Measurements from ENCODE around the gene DAB2. TPM values are rescaled to one million over a fixed set of nuclear protein-coding genes. Genes with fewer than 3 reads are reported as not detected.

DAB2 gene
- total RNA-seq, 1 experiment from 2014 or later = 2.3 TPM

GRCh38 chr5:39430461-39430860 lies 5.7 kb upstream of the DAB2 start:
- no peak overlapping the region for H2BK120ac ChIP-seq (ENCODE audit: low read depth, low read length, poor library complexity, severe bottlenecking)
- no peaks in the 10 kb centered on the region for H3K79me2 ChIP-seq (ENCODE audit: insufficient read depth, low read length)
- no peak overlapping the region for H2BK20ac ChIP-seq (ENCODE audit: low read depth, low read length, poor library complexity, severe bottlenecking)
- no peak overlapping the region for H3K4me3 Mint-ChIP-seq
- no peak overlapping the region for H3K4ac ChIP-seq (ENCODE audit: low read depth, low read length)
- H2BK5ac ChIP-seq (ENCODE audit: insufficient read length, low read length) = no peak overlapping the region
- H3K23me2 ChIP-seq (ENCODE audit: insufficient read length, low read depth, low read length, poor library complexity, severe bottlenecking) = no peaks in the 10 kb centered on the region
- no peak overlapping the region for H3K9ac ChIP-seq (ENCODE audit: extremely low read depth, insufficient read length, low read length)
- no peak for TF ChIP-seq CTCF (conservative IDR thresholded peaks at IDR 0.05)
- H3K9me3 ChIP-seq (ENCODE audit: control insufficient read depth, low read depth, low read length) = no peaks in the 10 kb centered on the region
- H2AFZ ChIP-seq (ENCODE audit: low read length) = no peak overlapping the region
- WGBS (ENCODE audit: extremely low coverage, insufficient read length, low lambda C conversion rate) = no CpG with 5 or more reads among the region's 2 CpGs
- H4K8ac ChIP-seq (replicated peaks; ENCODE audit: insufficient read length, low read depth, low read length) = no peak overlapping the region
- no peak for DNase-seq
- no peaks in the 10 kb centered on the region for H3K79me1 ChIP-seq (ENCODE audit: insufficient read depth, low read depth, low read length, poor library complexity, severe bottlenecking)
- no peak overlapping the region for H4K5ac ChIP-seq (ENCODE audit: insufficient read length, low read depth, low read length)
- no peak overlapping the region for H3K18ac ChIP-seq (ENCODE audit: insufficient read length, low read depth, low read length)
- H3K14ac ChIP-seq (ENCODE audit: insufficient read depth, low read length) = no peak overlapping the region
- no peak overlapping the region for H3T11ph ChIP-seq (ENCODE audit: low read length)
- H3K9me3 Mint-ChIP-seq = no peaks in the 10 kb centered on the region
- H2AK5ac ChIP-seq (ENCODE audit: insufficient read length, low read length) = no peak overlapping the region
- no peak overlapping the region for H3K4me2 ChIP-seq (ENCODE audit: insufficient read depth, insufficient read length, low read length)
- no peak overlapping the region for H2BK15ac ChIP-seq (ENCODE audit: low read depth, low read length)
- H3K4me1 Mint-ChIP-seq = peaks cover 18 to 19% of the 10 kb centered on the region in 2 experiments
- H3K27me3 ChIP-seq (ENCODE audit: insufficient read depth, low read length) = no peaks in the 10 kb centered on the region
- peaks cover 14% of the 10 kb centered on the region for H3K27me3 Mint-ChIP-seq (ENCODE audit: low read depth)
- H2BK12ac ChIP-seq (ENCODE audit: insufficient read length, low read depth, low read length) = no peak overlapping the region
- no peak overlapping the region for H3K23ac ChIP-seq (ENCODE audit: insufficient read length, low read depth, low read length)
- no peak overlapping the region for H3K27ac Mint-ChIP-seq
- H3K4me1 ChIP-seq (ENCODE audit: insufficient read depth, low read length) = peaks cover 3% of the 10 kb centered on the region; the same call in 1 of the 2 replicates
- no peak overlapping the region for H3K27ac ChIP-seq (ENCODE audit: insufficient read length, low read depth, low read length)
- no peak overlapping the region for H4K91ac ChIP-seq (ENCODE audit: insufficient read length, low read depth, low read length)
- H3K36me3 Mint-ChIP-seq (ENCODE audit: insufficient read depth in 1 of 3, low read depth in 3 of 3) = no peaks in the 10 kb centered on the region
- no peaks in the 10 kb centered on the region for H4K20me1 ChIP-seq (ENCODE audit: control insufficient read depth, insufficient read depth, insufficient read length)
- H3K56ac ChIP-seq (ENCODE audit: insufficient read length, low read depth, low read length) = no peak overlapping the region

Data from H9 (cell line).